DMS 273 (cell line): ENCODE results near the gene KLHDC10.
A peak's percentile ranks its signal among the peaks of the same experiment; 100 is the strongest.
"Not testable (repeated sequence)": the region's sequence is repeated elsewhere in the genome, so short reads cannot be mapped to it uniquely, and the experiment has no call there.

Experiments
- DNase-seq: peaks from one replicate; lab custom pipeline; 2025; ENCODE audit not compliant: unreplicated experiment; lab: John Stamatoyannopoulos, UW

The KLHDC10 gene

DNA sequence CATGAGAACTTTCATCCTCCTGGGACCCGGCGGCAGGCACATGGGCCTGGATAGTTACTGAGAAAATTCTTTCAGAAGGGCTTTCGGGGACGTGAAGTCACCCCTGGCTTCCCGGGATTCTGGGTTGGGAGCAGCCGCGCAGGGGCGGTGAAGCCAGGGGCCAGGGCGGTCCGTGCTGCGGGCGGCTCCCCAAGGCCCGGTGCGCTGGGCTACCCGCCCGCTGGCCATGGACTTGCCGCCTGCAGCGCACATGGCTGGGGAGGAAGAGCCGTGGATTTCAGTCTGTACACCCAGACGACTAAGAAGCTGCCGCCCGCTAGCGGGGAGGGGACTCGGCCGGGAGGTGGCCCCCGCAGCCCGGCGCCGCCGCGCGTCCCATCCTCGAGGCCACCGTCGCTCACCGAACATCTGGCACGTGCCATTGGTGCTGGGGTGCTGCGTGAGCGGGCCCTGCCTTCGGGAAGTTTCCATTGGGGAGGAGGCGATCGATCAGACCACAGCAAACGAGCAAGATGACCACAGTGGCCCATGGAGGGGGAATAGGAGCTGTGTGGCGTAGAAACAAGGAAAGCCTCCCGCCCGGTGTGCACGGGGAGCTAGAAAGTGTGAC, 70.3 kb downstream of the KLHDC10 start:
- DNase-seq = no peak

DNA sequence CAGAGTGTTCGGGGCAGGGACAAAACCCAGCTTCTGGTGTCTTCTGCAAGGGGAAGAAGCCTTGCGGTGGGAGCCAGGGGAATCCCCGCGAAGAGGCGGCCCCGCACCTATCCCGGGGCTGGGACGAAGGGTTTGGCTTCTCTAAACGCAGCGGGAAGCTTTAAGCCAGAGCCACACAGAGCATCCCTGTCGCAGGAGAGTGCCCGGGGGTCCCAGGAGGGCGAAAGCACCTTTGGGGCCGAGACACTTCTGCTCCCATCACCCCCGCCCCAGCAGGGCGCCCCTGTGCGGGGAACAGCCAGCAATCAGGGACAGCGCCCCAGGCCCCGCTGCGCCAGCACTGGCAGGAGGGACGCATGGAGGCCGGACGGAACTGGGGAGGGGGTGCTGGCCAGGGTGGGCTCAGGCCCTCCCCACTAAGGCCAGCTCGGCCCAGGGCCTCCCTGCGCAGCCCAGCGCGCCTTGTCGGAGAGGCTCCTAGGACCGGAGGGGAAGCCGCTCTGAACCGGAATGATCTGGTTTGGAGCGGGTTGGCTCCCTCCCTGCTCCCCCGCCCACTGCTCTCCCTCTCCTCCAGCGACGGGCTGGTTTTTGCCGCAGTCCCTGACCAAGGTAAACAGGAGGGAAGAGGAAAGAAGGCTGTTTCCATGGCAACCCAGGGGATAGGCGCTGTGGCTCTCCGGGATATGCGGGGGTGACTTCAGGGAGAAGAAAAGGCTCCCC, 71.0 kb downstream of the KLHDC10 start:
- DNase-seq = peak; percentile 48

DNA sequence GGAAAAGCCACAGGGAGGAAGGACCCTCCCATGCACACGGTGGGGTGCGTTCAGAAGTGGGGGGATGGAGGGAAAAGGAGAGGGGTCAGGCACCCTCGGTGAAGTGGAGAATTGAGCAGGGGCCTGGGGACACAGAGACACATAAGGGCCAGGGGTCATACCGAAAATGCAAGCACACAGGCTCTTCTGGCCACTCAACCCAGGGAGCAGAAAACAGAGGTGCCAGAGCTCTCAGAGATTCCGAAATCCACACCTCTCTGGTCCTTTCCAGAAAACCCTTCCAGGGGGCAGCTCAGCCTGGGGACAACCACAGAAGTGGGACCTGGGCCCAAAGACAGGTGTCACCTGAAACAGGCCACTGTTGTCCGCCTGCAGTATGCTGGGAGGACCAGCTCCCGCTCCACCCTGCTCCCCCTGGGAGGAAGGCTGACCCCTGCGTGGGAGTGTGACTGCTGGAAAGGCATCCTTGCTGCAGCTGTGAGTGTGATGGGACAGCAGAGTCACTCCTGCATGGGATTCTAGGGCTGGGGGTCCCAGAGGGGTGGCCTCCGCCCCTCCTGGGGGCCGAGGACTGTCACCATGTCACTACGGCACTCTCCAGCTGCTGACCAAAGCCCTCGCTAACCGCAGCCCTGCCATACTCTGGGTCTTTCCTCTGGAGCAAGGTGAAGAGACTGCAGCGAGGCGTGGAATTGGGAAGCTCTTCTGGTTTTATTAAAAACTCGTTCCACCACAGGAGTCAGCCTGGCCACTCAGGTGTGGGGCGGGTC, 71.7 kb downstream of the KLHDC10 start:
- DNase-seq = no peak

DNA sequence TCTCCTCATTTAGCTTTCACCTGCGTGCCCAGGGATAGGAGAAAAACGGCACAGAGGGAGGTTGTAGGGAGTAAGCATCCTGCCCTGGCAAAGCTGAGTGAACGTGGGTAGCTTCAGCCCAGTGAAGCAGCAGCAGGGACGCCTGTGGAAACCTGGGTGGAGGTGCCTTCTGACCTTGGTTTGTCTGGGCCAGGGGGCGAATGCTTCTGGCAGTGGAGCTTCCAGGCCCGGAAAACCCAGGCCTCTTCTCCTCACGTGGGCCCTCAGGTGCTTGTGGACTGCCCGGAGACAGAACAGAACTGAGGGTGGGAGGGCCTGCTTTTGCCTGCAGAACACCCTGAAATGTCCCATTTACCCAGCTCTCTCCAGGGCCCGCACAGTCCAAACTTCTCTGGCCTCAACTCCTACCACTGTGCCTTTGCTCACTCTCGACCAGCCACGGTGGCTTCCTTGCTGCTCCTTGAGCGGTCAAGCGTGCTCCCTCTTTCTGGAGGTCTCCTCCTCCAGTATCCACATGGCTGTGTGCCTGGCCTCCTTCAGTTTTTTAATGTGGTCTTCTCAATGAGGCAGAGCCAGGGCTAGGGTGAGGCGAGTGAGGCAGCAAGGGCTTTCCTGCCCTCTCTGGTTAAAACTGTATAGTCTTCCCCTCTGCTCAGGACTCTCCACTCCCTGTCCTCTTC, 72.5 kb downstream of the KLHDC10 start:
- DNase-seq = no peak

DNA sequence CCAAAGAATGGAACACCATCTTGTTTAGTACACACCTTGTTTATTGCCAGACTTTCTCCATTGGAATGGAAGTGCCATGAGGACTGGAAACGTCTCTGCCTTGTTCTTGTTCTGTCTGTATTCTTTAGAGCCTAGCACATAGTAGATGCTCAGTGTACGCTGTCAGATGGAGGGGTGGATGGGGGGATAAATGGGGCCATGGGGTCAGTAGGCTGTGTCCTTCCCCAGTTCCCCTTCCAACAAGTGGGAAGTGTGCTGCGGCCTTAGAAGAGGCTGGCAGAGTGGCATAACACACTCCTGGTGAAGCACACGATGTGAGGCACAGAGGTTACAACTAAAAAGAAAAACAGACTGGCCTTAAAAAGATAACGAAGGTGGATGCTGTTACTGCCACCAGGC, 73.0 kb downstream of the KLHDC10 start:
- DNase-seq = no peak

DNA sequence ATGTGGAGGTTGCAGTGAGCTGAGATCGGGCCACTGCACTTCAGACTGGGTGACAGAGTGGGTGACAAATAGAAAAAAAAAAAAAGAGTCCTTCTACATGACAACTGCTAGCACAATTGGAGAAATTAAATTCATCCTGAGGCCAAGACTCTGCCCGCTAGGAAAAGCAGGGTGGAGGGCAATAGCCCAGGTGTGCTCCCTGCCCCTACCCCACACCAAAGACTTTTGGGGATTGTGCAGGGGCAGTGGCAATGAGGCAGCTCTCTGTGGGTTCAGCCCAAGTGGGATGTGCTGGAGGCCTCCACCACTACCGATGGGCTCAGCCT, 73.6 kb downstream of the KLHDC10 start:
- DNase-seq = no peak

DNA sequence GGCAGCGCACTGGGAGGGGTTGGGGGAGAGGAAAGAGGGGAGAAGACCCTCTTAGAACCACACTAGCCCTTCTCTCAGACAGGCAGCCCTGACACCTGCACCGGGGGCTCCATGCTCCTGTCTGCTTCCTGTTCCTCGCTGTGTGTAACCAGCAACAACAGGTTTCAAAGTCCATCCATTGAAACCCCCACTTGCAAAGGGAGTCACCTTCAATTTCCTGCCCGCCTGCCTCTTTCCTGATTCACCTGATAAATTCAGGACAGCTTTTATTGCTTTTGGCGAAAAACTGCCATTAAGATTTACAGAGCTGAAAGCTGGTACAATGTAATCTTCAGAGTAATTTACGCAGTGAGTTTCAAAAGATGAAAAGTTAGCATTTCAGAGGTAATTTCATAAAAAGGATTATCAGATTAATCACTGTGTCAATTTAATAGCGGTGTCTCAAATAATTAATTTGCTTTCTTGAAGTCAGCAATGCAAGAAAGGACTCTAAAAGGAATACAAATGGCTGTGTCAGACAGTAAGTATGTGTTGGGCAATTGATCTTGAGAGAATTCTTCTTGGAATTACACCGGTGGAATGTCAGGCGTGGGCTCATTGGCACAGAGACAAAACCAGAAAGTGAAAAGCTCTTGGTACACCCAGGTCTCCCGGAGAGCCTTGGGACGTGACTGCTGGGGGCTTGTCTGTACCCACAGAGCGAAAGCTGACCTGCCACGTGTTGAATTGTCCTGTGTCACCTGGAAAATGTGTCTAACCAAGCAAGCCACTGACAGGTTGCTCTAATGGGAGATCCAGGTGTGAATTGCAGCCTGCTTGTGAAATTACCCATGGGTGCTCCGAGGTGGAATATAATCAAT, 74.2 kb downstream of the KLHDC10 start:
- no peak for DNase-seq

DNA sequence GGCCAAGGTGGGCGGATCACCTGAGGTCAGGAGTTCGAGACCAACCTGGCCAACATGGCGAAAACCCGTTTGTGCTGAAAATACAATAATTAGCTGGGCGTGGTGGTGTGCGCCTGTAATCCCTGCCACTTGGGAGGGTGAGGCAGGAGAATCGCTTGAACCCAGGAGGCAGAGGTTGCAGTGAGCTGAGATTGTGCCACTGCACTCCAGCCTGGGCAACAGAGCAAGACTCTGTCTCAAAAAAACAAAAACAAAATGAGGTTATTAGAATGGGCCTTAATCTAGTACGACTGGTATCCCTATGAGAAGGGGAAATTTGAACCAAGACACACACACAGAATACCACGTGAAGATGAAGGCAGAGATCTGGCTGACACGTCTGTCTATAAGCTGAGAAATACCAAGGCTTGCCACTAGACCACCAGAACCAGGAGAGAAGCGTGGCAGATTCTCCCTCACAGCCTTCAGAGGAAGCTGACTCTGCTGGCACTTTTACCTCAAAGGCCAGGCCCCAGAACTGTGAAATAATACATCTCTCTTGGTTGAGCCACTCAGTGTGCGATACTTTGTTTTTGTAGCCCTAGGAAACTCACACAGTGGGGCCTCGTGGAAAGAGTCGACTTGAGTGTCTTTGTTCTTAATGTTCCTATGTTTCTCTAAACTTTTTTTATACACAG, 75.2 kb downstream of the KLHDC10 start:
- DNase-seq = no peak

DNA sequence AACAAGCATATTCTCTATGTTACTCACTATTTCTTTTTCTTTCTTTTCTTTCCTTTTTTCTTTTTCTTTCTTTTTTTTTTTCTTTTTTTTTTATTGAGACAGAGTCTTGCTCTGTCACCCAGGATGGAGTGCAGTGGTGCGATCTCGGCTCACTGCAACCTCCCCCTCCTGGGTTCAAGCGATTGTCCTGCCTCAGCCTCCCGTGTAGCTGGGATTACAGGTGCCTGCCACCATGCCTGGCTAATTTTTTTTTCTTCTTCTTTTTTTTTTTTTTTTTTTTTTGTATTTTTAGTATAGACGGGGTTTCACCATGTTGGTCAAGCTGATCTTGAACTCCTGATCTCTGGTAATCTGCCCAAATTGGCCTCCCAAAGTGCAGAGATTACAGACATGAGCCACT, 75.8 kb downstream of the KLHDC10 start:
- DNase-seq = not testable (repeated sequence)

DNA sequence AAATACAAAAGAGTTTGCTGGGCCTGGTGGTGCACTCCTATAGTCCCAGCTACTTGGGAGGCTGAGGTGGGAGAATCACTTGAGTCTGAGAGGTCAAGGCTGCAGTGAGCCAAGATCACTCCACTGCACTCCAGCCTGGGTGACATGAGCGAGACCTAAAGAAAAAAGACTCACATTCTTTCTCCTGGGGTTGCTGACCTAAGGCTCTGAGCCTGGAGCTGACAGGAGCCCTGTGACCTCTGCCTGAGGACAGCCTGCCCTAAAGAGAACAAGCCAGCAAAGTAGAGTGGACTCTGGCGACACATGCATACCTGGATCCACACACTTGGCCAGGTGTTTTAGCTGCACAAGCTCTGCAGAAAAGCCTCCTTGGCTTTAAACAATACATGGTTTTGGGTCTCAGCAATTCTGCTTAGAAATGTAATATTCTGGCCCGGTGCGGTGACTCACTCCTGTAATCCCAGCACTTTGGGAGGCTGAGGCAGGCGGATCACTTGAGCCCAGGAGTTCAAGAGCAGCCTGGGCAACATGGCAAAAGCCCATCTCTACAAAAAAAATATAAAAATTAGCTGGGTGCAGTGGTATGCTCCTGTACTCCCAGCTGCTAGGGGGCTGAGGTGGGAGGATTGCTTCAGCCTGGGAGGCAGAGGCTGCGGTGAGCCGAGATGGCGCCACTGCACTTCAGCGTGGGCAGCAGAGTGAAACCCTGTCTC, 76.5 kb downstream of the KLHDC10 start:
- no peak for DNase-seq

DNA sequence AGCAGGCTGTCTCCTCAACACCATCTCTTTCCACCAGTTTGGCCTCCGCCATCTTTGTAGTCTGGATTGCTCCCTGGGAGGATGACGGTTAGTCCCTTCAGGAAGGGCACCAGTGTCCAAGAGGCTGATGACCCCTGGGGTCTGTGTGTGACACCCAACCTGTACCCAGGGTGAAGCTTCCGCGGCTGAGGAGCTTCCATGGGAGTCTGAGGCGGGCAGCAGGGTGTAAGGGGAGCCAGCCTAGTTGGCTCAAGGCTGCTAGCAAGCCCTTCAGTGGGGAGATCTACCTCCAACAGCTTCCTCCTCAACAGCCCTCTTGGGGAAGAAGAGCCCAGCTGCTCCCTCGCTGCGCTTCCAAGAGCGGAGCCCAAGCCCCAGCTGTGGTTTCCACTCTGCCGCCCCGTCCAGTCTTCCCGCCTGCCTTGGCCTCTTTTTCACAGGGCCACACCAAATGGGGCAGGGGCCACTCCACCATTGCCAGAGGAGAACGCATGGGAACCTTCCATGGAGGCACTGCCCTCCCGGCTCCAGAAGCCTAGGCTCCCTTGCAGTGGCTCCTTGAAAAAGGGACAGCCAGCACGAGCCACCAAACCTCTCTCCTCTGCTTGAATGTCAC, 77.5 kb downstream of the KLHDC10 start:
- DNase-seq = peak; percentile 65

DNA sequence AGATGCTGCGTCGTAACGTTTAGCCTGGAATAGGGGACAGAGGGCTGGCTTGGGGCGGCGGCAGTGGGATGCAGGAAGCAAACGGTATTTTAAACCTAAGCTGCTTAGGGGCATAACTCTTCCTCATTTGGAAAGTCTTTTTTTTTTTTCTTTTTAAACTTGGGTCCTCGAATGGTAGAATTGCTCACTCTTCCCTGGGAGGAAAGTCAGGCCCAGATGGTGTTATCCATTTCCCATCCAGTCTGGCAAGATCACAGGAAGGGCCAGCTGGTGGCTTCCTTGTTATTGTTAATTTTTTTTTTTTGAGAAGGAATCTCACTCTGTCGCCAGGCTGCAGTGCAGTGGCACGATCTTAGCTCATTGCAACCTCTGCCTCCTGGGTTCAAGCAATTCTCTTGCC, 78.2 kb downstream of the KLHDC10 start:
- DNase-seq = peak; percentile 94

DNA sequence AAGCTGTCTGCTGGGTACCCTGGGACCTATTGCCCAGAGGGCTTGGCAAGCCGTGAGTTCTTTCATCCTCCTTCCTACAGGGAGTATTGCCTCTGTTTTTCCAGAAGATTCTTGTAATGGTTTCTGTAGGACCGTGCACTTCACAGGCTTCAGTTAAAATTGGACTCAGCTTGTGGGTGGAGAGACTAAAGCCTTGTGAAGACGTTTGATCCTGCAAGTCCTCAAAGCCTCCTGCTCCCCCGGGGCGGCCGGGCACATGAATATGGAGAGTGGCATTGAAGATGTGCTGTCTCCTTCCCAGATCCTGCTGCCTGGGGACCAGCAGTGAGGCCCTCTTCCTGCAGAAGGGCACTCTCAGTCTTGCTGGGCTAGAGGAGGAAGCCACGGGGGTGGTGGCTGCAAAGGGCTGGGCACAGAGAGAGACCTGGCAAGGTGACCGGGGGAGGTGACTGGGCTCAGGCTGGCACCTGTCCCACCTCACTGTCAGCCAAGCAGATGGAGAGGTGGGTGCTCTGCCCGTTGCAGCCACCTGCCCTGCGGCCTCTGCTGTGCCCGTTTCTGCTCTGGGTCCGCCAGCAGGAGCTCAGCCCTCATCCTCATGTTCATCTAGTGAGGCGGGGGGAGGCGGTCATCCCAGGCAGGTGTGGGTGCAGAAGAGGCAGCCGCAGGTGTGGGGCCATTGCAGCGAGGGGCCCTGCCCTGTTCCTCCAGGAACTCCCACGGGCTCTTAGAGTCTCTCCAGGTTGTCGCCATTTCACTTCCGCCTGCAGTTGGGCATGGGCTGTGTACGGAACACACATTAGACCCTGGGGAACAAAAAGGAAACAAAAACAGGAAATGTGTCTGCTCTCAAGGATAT, 79.2 kb downstream of the KLHDC10 start:
- DNase-seq = peak; percentile 79

DNA sequence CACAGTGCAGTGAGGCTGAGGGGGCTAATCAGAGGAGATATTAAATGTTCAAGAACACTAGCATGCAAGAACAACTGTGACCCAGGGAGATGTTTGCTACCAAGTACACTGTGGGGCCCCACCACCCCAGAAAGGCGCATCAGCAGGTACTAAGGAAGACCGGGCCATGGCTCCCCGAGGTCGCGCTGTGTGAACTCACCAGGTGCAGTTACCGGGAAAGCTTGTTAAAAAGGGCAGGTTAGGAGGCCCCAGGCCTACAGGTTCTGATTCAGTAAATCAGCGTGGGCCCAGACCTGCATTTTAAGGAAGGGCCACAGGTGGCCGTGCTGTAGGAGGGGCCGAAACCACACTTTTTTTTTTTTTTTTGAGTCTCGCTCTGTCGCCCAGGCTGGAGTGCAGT, 80.3 kb downstream of the KLHDC10 start:
- peak; percentile 30 for DNase-seq

DNA sequence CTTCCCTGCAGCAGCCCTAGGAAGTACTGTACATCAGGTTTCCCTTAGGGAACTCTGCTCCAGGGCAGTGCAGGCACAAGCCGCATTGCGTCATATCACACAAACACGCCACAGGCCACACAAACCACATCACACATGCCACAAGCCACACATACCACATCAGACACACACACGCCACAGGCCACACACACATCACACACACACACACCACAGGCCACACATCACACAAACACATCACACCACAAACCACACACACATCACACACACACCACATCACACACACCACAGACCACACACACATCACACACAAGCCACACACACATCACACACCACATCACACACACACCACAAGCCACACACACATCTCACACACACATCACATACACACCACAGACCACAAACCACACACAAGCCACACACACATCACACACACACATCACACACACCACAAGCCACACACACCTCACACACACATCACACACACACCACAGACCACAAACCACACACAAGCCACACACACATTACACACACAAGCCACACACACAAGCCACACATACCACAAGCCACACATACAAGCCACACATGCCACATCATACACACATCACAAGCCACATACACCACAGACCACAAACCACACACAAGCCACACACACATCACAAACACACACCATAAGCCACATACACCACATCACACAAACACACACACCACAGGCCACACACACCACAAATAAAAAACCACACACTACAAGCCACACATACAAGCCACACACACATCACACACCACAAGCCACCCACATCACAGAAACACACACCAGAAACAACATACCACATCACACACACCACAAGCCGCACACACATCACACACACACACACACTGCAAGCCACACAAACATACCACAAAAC, 81.5 kb downstream of the KLHDC10 start:
- peak; percentile 43 for DNase-seq

DNA sequence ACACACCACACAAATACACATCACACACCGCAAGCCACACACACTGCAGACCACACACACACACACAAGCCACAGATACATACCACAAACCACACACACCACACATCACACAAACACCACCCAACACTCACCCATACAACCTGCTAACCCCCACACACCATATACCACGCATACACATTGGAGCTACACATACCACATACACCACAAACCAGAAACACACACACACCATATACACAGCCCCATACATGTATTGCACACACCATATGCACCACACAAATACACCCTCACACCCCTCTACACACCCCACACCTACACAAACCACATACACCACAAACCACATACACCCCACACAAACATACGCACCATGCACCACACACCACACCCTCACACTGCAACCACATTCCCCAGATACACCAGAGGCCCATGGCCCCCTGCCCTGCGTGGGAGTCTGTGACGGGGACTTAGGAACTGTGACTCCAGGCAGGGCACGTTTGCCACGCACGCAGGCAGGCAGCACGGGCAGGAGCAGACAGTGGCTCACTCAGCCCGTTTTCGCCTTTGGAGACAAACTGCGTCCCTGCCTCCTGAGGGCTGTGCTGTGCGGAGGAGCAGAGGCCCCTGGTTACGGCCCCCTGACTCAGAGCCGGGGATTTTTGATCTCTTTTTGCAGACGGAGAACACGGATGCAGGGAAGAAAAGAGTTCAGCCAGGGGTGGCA, 82.3 kb downstream of the KLHDC10 start:
- DNase-seq = no peak
